GM19025 (cell line): ENCODE data around the gene PMM2.

Experiments
- ATAC-seq: cut with Tn5 transposase; IDR thresholded peaks from one replicate; pipeline ENCODE4 v1.9.1; 2021; ENCODE audit warnings: mild to moderate bottlenecking, low read depth, moderate library complexity; ENCODE audit not compliant: unreplicated experiment

PMM2 gene

DNA sequence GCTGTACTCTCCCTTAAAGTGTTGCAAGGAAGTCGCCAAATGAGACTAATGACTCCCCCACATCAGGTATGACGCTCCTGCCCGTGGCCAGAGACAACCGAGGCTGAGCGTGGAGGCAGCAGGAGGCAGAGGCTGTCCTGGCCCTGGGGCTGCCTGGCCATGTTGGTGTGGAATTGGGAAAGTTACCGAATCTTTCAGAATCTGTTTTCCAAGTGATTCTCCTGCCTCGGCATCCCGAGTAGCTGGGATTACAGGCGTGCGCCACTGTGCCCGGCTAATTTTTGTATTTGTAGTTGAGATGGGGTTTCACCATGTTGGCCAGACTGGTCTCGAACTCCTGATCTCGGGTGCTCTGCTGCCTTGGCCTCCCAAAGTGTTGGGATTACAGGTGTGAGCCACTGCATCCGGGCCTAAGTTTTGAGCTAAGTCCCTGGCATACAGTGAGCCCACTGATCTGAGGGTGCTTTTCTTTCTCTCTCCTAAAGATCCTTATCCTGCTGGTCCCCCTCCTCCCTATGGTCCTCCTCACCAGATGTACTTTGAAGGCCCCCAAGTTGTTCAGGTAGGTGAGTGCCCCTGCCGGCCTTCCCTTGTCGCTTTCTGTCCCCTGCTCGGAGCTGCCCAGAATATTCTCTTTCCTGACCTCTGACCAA lies 85.2 kb downstream of the PMM2 start:
- ATAC-seq = no peak

DNA sequence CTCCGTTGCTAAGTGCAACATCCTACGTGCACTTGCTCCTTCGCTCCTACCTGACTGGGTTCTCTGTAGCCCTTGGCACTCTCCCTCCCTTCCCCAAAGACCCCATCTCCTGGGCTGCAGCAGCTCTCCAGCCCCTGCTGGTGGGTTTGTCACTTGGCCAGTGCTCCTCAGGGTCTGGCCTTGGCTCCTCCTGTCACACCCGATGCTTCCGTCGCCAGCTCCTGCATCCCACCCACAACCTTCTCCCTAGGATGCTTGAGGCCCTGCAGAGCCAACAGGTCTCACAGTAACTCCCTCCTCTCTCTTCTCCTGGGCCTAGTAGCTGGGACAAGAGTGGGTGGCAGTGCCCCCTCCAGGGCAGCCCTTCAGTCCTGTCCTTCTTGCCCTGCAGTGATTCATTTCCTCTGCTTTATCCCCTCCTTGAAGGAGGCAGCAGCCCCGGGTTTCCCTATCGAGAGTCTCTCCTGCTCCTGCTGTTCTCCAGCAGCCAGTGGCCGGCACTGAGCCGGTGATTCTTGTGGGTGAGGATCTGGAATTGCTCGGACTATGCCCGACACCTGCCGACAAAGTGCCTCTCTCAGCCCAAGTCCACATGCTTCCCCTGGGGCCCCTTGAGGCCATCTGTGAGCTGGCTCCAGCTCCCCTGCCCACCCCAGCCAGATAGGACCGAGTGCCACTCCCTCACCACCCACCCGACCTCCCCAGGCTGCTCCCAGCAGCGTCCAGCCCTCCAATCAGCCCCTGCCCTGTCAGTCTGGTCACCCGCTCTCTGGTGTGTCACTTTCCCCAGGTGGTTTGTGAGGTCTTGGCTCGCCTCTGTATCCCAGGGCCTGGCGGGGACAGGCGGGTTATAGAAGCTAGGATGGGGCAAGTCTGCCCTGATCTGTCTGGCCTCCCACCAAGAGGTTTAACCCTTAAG lies 88.3 kb downstream of the PMM2 start:
- no peak for ATAC-seq

DNA sequence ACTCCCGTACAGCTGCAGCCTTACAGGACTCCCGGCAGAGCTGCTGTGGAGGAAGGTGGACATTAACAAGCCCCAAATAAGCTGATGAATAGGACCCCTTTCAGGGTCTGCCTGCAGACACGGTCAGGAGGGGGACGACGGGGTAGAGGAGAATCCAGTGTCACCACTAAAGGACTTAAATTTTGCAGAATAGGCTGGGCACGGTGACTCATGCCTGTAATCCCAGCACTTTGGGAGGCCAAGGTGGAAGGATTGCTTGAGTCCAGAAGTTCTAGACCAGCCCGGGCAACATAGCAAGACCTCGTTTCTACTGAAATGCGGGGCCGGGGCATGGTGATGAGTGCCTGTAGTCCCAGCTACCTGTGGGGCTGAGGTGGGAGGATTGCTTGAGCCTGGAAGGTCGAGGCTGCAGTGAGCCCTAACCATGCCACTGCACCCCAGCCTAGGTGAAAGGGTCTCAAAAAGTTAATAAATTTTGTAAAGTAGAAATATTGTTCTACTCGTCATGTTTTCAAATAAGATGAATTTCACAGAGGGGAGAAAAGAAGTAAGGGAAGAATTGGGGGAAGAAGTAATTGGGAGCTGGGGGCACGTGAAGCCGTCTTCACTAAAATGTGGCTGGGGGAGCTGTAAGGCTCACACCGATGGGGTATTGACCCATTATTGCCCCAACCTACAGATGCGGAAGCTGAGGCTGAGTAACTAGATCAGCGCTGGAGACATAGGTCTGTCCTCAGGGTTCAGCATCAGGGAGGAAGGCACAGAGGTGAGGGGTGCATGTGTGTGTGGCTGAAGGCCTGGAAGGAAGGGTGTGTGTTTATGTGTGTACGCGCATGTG lies 89.2 kb downstream of the PMM2 start:
- no peak for ATAC-seq

DNA sequence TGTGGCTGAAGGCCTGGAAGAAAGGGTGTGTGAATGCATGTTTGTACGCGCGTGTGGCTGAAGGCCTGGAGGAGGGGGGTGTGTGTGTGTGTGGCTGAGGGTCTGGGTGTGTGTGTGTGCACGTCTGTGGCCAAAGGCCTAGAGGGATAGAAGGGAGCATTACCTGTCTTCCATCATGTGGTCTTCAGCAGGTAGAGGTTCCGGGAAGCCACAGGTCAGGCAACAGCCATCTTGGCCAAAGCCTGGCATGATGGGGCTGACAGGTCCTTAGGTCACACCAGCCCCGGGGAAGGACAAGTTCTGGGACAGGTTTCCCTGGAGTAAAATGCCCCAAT lies 89.8 kb downstream of the PMM2 start:
- no peak for ATAC-seq

DNA sequence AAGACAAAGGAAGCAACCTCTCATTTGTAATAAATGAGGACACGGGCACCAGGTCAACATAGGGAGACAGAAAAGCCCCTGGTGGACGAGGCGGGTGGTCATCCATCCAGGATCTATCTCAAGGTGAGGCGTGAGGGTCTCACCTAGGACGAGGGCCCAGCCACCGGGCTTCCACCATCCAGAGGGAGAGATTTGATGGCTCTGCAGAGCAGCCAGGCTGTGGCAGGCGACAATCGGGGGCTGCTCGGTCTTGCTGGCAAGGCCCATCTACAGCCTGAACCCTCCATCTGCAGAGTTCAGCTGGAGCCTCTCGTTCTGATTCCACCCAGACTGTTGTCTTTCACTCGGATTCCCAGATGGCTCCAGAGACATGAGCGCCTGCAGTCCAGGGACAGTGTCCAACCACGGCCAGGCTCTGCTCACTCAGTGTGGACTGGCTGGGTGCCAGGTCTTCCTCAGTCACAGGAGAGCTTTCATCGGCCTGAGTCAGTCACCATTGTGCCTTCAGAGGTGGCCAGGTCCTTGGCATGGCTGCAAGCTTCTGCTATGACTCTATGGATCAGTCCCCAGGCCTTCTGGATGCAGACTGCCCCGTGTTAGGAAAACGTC lies 90.4 kb downstream of the PMM2 start:
- no peak for ATAC-seq

DNA sequence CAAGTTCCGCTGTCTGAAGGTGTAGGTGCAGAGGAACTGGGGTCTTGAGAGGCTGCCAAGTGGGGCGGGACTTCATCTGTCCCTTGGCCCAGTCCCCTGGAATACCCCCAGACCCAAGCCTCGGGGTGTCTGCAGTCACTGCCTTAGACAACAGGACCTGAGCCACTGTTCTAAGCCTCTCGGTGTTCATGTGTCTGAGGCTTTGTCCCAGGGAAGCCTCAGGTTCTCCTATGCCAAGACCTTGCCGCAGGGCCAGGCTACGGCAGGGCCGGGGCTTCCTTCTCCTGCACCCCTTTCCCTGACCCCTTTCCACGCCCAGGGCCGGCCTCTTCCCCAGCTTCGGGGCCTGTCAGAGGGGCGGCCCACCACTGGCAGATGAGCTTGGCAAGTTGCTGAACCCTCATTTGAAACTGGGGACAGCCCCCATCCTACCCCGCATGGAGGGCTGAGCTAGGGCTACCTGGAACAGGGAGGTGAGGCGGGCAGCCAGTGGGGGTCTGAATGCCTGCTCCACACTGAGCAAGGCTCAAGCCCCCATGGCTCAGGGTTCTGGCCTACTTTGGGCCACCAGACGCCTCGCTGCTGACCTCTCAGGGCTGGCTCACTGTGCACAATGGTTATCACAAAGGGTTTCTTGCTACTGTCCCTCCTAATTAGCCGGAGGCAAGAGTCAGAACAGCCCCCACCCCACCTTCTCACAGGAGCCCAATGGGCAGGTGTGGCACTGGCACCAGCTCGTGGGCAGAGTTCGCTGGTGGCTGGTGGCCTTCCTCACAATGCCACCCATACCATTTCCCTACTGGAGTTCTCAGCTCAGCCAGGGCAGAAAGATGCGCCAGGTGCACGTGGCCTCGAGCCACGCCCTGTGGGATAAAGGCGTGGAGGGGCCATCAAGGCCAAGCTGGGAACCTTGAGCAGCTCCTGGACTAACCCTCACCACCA lies 91.6 kb downstream of the PMM2 start:
- no peak for ATAC-seq

DNA sequence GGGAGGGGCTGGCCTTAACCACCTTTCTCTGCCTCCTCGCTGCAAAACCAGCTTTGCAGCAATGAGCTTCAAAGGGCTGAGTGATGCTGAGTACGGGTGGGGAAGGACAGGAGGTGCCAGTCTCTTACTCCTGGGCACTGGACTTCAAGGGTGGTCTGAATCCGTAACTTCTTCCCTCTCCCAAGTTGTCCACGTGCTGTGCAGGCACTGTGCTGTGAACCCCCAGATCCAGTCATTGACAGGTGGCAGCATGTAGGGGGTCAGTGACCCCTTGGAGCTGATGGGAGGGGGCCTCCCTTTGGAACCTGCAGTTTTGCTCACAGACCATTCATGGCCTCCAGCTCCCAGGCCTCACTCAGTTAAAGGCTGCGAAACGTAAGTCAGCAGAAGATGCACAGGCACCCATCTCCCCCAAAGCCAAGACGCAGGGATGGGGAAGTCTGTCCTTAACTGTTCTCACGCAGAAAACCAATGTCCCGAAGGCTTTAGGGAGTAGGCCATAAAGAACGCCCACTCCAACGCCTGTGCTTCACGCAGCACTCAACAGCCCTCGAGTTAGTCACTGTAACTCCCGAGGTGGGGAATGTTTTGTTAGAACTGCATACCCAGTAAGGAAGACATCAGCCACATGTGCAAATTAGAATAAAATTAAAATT lies 92.4 kb downstream of the PMM2 start:
- no peak for ATAC-seq

DNA sequence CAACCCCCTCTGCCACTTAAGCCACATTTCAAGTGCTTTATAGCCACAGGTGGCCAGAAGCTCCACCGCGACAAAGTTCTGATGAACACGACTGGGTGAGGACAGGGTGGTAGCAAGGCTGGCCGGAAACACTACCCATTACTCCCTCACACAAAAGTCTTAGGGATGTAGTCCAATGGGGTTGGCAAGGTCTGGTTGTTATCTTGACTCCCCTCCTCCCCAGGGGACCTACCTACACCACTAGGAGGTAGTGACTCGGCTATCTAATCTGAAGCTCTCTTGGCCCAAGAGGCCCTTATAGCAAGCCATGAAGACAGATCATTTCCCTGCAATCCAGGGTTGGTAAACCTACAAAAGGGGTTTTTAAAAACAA lies 92.9 kb downstream of the PMM2 start:
- no peak for ATAC-seq

DNA sequence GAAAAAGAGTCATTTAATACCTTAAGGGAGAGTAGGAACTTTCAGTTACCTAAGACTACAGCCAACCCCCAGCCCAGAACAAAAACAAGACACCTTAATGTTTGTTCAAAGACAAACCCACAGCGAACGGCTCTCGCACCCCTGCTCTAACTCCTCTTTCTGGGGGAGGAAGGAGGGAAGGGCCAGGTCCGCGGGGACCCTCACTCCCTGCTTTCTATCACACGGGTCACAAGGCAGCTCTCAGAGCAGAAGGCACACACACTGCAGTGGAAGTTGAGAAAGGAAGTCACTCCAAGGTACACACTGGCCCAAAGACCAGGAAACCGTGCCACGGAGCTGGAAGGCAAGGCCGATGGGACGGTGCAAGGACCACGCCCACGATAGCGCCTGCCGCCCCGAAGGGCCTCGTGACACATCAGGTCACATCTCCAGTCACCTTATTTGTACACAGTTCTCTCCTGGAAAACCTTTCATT lies 94.5 kb downstream of the PMM2 start:
- ATAC-seq = peak; percentile 14

DNA sequence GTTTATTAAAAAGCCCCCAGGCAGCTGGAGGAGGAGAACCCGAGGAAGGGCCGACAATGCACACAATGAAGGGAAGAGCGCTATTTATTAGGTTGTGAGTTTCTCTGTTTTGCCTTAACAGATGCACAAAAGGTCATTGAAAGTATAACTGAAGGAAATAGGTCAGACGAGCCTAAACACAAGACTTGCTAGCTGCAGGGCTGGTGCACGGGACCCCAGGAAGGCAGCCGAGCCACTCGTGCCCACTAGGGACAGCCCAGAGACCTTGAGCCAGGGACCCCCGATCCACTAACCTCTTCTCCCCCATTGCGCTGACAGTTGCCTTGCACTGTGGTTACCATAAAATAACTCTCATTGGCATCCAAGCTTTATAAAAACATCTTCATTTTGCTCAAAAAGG lies 95.8 kb downstream of the PMM2 start:
- ATAC-seq = no peak

DNA sequence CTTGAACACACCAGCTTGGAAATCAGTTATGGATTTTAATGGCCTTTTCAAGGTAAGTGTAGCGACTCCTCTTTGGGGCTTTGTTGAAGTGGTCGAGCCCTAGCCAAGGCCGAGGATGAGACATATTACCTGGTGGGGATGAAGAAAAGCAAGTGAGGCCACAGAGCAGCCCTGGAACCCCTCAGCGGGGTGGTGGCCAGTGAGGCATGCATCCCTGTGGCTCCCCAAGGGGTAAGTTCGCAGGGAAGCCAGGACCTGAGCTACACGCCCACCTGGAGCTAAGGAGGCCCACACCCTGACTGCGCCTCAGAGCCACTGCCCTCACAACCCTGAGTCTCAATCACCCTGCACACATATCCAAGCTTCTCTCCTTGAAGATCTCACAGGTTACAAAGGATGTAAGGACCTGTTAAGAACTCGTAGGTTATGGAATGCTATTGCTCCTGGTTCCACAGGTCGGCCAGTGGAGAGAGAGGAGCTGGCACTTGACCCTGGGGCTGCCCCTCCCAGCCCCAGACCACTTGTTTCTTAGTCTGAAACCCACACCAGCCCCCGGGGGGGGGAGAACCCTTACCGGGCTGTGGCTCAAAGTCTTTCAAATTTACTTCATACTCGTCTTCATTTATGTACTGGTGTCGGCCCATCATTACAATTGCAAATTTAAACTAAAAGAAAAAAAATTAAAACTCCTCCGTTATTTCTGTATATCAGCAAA lies 96.5 kb downstream of the PMM2 start:
- ATAC-seq = no peak

DNA sequence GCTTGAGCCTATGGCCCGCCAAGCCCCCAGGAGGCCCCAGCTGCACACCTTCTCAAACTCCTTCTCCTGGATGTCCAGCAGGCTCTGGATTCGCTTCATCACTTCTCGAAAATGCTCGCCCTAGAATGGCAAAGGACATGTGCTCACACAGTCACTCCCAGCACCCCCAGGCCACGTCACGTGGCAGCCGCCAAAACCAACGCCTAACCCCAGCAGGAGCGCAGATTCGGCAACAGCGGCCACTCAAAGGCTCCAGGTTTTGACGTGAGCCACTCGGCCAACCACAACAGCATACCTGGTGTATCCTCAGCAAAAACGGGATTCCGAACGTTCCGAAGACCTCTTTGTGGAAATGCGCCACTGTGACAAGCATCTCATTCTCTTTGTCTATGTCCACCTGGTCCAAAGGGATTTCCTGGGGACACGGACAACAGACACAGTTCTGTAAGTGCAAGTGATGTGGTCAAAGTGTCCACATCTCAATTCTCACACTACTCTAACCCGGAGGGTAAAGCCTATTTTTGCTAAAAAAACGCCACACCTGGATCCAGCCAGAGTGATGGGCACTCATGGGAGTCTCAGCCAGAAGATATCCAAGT lies 97.2 kb downstream of the PMM2 start:
- no peak for ATAC-seq

DNA sequence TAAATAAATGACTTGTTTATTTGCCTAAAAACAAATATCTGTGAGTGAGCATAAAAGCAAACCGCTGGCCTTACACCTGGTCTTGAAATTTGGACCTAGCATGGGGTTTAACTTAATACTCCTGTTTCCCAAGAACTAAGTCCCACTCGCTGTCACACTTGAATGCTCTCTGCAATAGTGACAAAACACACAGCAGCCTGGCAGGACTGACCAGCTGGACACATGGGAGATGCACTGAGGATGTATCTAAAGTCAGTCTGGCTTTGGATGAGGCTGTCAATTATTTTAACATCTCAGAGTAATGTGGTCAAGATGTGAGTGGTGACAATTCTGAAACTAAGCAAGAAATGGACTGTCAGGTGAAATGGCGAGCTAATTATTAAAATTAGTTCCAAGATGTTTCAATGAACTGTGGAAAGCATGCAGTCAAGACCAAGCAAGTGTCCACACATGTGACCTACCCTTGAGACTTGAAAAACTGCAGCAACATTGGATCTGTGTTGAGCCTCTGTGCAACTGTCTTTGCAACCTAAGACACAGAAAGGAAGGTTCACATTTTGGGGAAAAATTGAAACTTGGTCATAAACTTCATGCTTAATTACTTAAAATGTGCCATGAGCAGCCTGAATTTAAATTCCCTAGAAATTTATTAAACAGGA lies 101.2 kb downstream of the PMM2 start:
- no peak for ATAC-seq
